Lung (tissue), 12 donors: ENCODE results near the gene TMEM108. TPM values are rescaled to one million over a fixed set of nuclear protein-coding genes. Genes with fewer than 3 reads are reported as not detected.

Source experiments
- ATAC-seq: fragments of 200-7000 bp; cut with Tn5 transposase; one replicate; pipeline ENCODE4 v1.9.1; 2020; ENCODE audit warnings: moderate number of reproducible peaks; ENCODE audit not compliant: insufficient read depth, low FRiP score
- DNase-seq, 3 donors: peaks; one replicate each; pipeline ENCODE4 v3.0.0-alpha.2; 2013 to 2017
- H3K27ac ChIP-seq, 2 donors: one replicate each; pipeline ENCODE4 v1.5.1; 2013; ENCODE audit warnings: mild to moderate bottlenecking in 2 of 2, moderate library complexity in 2 of 2, control low read depth in 1 of 2, inconsistent platforms in 1 of 2, low read depth in 1 of 2, low read length in 1 of 2
- H3K27me3 ChIP-seq, 3 donors: one replicate each; pipeline ENCODE4 v1.5.1; 2013; ENCODE audit warnings: low read length in 2 of 3; ENCODE audit not compliant: control insufficient read depth in 3 of 3, insufficient read depth in 3 of 3
- H3K36me3 ChIP-seq, 4 donors: one replicate each; pipeline ENCODE4 v1.5.1; 2013; ENCODE audit warnings: low read length in 4 of 4, mild to moderate bottlenecking in 1 of 4, moderate library complexity in 1 of 4; ENCODE audit not compliant: control insufficient read depth in 4 of 4, insufficient read depth in 4 of 4
- H3K4me1 ChIP-seq, 5 donors: one replicate each; pipeline ENCODE4 v1.5.1; 2013; ENCODE audit warnings: low read length in 5 of 5, mild to moderate bottlenecking in 2 of 5, moderate library complexity in 1 of 5; ENCODE audit not compliant: control insufficient read depth in 5 of 5, insufficient read depth in 5 of 5
- H3K4me3 ChIP-seq: one replicate; pipeline ENCODE4 v1.5.1; 2013; ENCODE audit warnings: mild to moderate bottlenecking, control low read depth, moderate library complexity
- H3K9ac ChIP-seq, 2 donors: one replicate each; pipeline ENCODE4 v1.5.1; 2013; ENCODE audit warnings: low read length in 2 of 2, control low read depth in 1 of 2; ENCODE audit not compliant: insufficient read depth in 1 of 2
- H3K9me3 ChIP-seq, 4 donors: one replicate each; pipeline ENCODE4 v1.5.1; 2013; ENCODE audit warnings: low read length in 3 of 4, mild to moderate bottlenecking in 1 of 4, moderate library complexity in 1 of 4; ENCODE audit not compliant: control insufficient read depth in 4 of 4, insufficient read depth in 3 of 4
- CTCF ChIP-seq: IDR thresholded peaks from 2 replicates; pipeline ENCODE4 v1.5.1; 2012; ENCODE audit warnings: mild to moderate bottlenecking; ENCODE audit errors: control extremely low read depth, extremely low read depth
- WGBS, 2 donors: extraction: QIAGEN DNeasy Blood & Tissue Kit; methylation state at CpG; one replicate each; pipeline ENCODE4 v1.1.7; 2013; 5-methylcytosine and 5-hydroxymethylcytosine counted together
- polyA plus RNA-seq, 2 donors: library from polyadenylated mRNA; stranded (reverse); fragments of 200-250 nt; gene quantifications; one replicate each; pipeline ENCODE4 v1.2.1, GENCODE V29; 2013
- total RNA-seq, 2 donors: library from RNA; depleted of rRNA in 1 of 2; stranded (reverse); fragments of >200 nt in 1 of 2; gene quantifications; one replicate each; pipeline ENCODE4 v1.2.1, GENCODE V29; 2014 to 2021
- donor health status: control.
- donor health status: control.
- donor health status: Bipolar disorder and iron deficiency.
- donor health status: healthy.
- donor health status: DM: yes; HTN: yes; CAD: no.

Gene TMEM108
- total and polyA plus RNA-seq, 4 donors: 3.0 to 16.9 (median 7.6) TPM

GRCh38 chr3:133301194-133301593 lies 263.0 kb downstream of the TMEM108 start:
- DNase-seq (no peak), ATAC-seq (no peak)
- H3K9ac ChIP-seq: no peak overlapping the region
- H3K36me3 ChIP-seq: peaks cover 0 to 2% (median 0%) of the 10 kb centered on the region in 4 donors
- no peaks in the 10 kb centered on the region for H3K9me3 ChIP-seq
- H3K27me3 ChIP-seq: no peaks in the 10 kb centered on the region
- no peak overlapping the region for H3K4me3 ChIP-seq
- WGBS, 2 donors: 66 to 79% methylated on average over 3 of the region's 3 CpGs
- no peak for TF ChIP-seq CTCF
- H3K27ac ChIP-seq: no peak overlapping the region
- peaks cover 0 to 10% (median 7%) of the 10 kb centered on the region in 5 donors for H3K4me1 ChIP-seq

GRCh38 chr3:133301731-133302130 lies 263.5 kb downstream of the TMEM108 start:
- H3K27me3 ChIP-seq: no peaks in the 10 kb centered on the region
- H3K4me3 ChIP-seq: no peak overlapping the region
- no peak overlapping the region for H3K27ac ChIP-seq
- no peak for TF ChIP-seq CTCF
- peaks cover 0 to 2% (median 0%) of the 10 kb centered on the region in 4 donors for H3K36me3 ChIP-seq
- no peak for ATAC-seq
- DNase-seq: no peak
- H3K9me3 ChIP-seq: no peaks in the 10 kb centered on the region
- no peak overlapping the region for H3K9ac ChIP-seq
- H3K4me1 ChIP-seq: peaks cover 0 to 7% (median 2%) of the 10 kb centered on the region in 5 donors

DNA sequence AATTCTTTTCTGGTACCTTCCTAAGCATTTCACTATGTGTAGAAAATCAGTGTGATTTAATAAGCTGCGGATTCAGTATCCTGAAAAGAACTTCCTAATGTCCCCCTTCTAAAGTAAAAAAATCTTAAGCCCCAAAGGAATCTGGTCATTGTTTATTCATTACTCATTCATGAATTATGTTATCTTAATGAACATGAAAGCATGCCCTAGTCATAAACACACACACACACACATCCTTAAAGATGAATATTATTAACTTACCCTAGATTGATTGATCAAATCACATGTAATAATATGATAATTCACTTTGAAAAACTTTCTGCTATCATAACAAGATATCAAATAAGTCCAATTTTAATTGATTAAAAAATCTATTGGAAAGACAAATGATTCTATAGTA lies 265.2 kb downstream of the TMEM108 start:
- no peaks in the 10 kb centered on the region for H3K9me3 ChIP-seq
- 77 to 90% methylated on average over 1 of the region's 1 CpG for WGBS, 2 donors
- H3K4me1 ChIP-seq: no peaks in the 10 kb centered on the region
- no peak for ATAC-seq
- H3K27me3 ChIP-seq: no peaks in the 10 kb centered on the region
- H3K36me3 ChIP-seq: peaks cover 0 to 2% (median 0%) of the 10 kb centered on the region in 4 donors
- no peak for DNase-seq
- no peak overlapping the region for H3K27ac ChIP-seq
- no peak overlapping the region for H3K4me3 ChIP-seq
- H3K9ac ChIP-seq: no peak overlapping the region
- no peak for TF ChIP-seq CTCF

DNA sequence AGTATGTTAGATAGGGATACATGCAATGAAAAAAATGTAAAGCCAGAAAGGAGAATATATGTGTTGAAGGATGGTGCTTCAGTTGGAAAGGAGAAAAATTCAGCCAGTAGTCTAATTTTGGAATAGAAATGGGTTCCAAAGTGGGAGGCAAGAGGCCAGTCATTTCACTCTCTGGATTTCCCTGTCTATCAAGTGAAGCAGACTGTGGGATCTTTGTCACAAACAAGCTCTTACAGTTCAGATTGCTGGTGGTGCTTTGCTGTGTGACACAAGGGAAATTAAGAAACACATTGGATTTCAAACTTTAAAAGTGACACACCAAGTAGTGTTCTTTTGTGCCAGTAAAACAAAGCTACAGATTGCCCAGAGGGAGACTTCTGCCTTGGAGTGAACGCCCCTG lies 279.7 kb downstream of the TMEM108 start:
- no peak overlapping the region for H3K27ac ChIP-seq
- peaks cover 0 to 3% (median 0%) of the 10 kb centered on the region in 5 donors for H3K4me1 ChIP-seq
- H3K27me3 ChIP-seq: no peaks in the 10 kb centered on the region
- ATAC-seq (no peak), DNase-seq (no peak)
- H3K4me3 ChIP-seq: no peak overlapping the region
- H3K36me3 ChIP-seq: peaks cover 0 to 6% (median 1%) of the 10 kb centered on the region in 4 donors
- peaks cover 0 to 9% (median 5%) of the 10 kb centered on the region in 4 donors for H3K9me3 ChIP-seq
- 79 to 92% methylated on average over 1 of the region's 1 CpG for WGBS, 2 donors
- TF ChIP-seq CTCF: no peak
- H3K9ac ChIP-seq: no peak overlapping the region
